ENCODE results near the gene GPC2.

The GPC2 gene

DNA sequence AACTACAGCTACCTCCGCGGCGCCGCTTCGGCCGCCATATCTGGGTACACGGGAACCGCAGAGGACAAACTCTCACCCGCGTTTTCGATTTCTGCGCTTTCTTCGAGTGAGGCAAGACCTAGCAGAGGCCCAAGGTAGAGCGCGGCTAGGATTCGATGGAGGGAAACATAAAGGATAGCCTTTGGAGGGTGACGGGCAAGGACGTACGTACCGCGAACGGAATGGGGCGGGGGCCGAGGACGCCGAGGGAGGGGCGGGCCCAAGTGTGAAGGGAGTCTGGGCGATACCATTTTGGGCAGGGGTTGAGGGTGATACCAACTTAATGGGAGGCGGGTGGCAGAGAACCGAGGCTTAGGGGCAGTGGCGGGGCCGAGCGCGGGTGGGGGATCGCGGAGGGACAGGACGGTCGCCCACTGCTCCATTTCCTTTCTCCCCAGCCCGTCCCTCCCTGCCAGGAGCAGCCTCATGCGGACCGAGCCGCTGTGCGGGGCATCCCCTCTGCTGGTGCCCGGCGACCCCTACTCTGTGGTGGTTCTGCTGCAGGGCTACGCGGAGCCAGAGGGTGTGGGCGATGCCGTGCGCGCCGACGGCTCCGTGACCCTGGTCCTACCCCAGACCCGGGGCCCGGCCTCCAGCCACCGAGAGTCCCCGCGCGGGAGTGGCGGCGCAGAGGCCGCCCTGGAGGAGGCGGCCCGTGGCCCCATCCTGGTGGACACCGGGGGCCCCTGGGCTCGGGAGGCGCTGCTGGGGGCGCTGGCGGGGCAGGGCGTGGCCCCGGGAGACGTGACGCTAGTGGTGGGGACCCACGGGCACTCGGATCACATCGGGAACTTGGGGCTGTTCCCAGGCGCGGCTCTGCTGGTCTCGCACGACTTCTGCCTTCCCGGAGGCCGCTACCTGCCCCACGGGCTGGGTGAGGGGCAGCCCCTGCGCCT, 50.0 kb downstream of the GPC2 start, which contains the start of gene MBLAC1:
Gene MBLAC1, plus strand, starts transcription at position 37 of the 935 bp plus-strand sequence. Its CDS starts 429 bp downstream, at position 466.
- Histone ChIP-seq H3K4me3 (ENCODE audit: low read length) (peak within 1 kb of the TSS; percentile 80), H3K27me3 (ENCODE audit: insufficient read depth, low read length) (no peaks in the 10 kb centered on the region), H3K4me1 (ENCODE audit: insufficient read depth, low read length) (peaks cover 11% of the 10 kb centered on the region), H3K9me3 (ENCODE audit: low read length) (no peaks in the 10 kb centered on the region), H3K36me3 (ENCODE audit: insufficient read depth, low read length) (peaks cover 7% of the 10 kb centered on the region), H2AFZ (ENCODE audit: low read depth, low read length) (peak within 1 kb of the TSS; percentile 87)

DNA sequence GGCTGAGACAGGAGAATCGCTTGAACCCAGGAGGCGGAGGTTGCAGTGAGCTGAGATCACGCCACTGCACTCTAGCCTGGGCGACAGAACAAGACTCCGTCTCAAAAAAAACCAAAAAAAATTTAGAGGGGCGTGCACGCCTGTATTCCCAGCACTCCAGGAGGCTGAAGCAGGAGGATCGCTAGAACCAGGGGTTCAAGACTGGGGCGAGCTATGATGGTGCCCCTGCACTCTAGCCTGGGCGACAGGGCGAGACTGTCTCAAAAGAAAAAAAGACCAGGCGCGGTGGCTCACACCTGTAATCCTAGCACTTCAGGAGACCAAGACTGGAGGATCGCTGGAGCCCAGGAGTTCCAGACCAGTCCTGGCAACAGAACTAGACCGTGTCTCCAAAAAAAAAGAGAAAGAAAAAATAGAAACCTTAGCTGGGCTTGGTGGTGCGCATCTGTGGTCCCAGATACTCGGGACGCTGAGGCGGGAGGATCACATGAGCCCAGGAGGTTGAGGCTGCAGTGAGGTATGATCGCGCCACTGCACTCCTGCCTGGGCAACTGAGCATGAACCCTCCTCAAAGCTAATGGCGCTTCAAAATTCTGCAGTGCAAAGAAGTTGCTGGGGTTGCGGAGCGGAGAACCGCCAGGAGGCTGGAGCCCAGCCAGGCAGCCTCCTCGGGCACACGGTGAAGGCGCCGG, 50.8 kb downstream of the GPC2 start:
- H2AFZ ChIP-seq (ENCODE audit: low read depth, low read length), result peak overlapping the region; percentile 87
- H3K27me3 ChIP-seq (ENCODE audit: insufficient read depth, low read length), result no peaks in the 10 kb centered on the region
- no peaks in the 10 kb centered on the region for H3K9me3 ChIP-seq (ENCODE audit: low read length)
- H3K4me3 ChIP-seq (ENCODE audit: low read length), result peak overlapping the region; percentile 80
- H3K4me1 ChIP-seq (ENCODE audit: insufficient read depth, low read length), result peaks cover 11% of the 10 kb centered on the region
- peaks cover 7% of the 10 kb centered on the region for H3K36me3 ChIP-seq (ENCODE audit: insufficient read depth, low read length)

DNA sequence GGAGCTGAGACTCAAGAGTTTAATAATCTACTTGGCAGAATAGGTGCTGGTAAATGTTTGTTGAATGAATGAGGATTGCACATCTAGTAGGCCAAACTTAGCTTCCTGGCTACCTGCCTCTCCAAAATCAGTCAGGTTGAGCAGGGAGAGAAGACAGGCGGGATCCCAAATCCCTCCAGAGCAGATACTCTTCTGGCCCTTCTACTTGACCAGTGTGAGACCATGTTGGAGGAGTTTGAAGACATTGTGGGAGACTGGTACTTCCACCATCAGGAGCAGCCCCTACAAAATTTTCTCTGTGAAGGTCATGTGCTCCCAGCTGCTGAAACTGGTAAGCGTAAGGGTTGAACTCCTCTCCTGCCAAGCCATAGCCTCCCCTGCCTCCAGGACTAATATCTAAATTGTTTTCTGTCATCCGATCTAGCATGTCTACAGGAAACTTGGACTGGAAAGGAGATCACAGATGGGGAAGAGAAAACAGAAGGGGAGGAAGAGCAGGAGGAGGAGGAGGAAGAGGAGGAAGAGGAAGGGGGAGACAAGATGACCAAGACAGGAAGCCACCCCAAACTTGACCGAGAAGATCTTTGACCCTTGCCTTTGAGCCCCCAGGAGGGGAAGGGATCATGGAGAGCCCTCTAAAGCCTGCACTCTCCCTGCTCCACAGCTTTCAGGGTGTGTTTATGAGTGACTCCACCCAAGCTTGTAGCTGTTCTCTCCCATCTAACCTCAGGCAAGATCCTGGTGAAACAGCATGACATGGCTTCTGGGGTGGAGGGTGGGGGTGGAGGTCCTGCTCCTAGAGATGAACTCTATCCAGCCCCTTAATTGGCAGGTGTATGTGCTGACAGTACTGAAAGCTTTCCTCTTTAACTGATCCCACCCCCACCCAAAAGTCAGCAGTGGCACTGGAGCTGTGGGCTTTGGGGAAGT, 52.6 kb downstream of the GPC2 start:
- H3K4me3 ChIP-seq (ENCODE audit: low read length), result no peak overlapping the region
- H2AFZ ChIP-seq (ENCODE audit: low read depth, low read length), result no peak overlapping the region
- no peaks in the 10 kb centered on the region for H3K9me3 ChIP-seq (ENCODE audit: low read length)
- no peaks in the 10 kb centered on the region for H3K27me3 ChIP-seq (ENCODE audit: insufficient read depth, low read length)
- peaks cover 15% of the 10 kb centered on the region for H3K4me1 ChIP-seq (ENCODE audit: insufficient read depth, low read length)
- H3K36me3 ChIP-seq (ENCODE audit: insufficient read depth, low read length), result peaks cover 7% of the 10 kb centered on the region

DNA sequence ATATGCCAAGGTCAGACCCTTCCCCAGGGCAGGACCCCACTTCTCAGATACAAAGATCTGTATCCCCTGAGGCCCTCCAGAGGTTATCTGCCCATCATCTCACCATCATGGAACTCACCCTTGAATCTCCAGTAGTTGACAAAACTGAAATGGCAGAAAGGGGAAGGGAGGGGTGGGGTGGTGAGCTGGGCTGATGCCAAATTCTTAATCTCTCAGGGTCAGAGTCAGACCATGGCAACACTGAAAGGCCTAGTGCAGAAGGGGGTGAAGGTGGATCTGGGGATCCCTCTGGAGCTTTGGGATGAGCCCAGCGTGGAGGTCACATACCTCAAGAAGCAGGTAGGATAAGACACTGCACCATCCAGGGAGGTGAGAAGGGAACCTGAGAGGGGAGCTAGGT, 54.6 kb downstream of the GPC2 start:
- Histone ChIP-seq H3K9me3 (ENCODE audit: low read length) (no peaks in the 10 kb centered on the region), H2AFZ (ENCODE audit: low read depth, low read length) (no peak overlapping the region), H3K4me3 (ENCODE audit: low read length) (no peak overlapping the region), H3K36me3 (ENCODE audit: insufficient read depth, low read length) (peaks cover 7% of the 10 kb centered on the region), H3K27me3 (ENCODE audit: insufficient read depth, low read length) (no peaks in the 10 kb centered on the region), H3K4me1 (ENCODE audit: insufficient read depth, low read length) (peaks cover 12% of the 10 kb centered on the region)

DNA sequence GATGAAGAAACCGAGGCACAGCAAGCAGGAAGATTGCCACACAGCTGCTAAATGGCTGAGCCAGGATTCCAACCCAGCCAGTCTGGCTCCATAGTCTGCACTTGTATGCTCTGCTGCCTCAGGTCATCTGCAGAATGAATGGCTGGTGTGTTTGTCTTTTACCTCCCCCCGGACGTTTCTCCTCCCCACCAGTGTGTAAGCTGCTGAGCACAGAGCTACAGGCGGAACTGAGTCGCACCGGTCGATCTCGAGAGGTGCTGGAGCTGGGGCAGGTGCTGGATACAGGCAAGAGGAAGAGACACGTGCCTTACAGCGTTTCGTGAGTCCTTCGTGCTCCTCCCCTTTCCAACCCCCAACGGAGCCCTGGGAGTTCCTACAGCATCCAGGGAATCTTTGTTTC, 55.1 kb downstream of the GPC2 start:
- Histone ChIP-seq H3K9me3 (ENCODE audit: low read length) (no peaks in the 10 kb centered on the region), H3K4me1 (ENCODE audit: insufficient read depth, low read length) (peaks cover 12% of the 10 kb centered on the region), H3K4me3 (ENCODE audit: low read length) (no peak overlapping the region), H3K27me3 (ENCODE audit: insufficient read depth, low read length) (no peaks in the 10 kb centered on the region), H2AFZ (ENCODE audit: low read depth, low read length) (no peak overlapping the region), H3K36me3 (ENCODE audit: insufficient read depth, low read length) (peaks cover 7% of the 10 kb centered on the region)

DNA sequence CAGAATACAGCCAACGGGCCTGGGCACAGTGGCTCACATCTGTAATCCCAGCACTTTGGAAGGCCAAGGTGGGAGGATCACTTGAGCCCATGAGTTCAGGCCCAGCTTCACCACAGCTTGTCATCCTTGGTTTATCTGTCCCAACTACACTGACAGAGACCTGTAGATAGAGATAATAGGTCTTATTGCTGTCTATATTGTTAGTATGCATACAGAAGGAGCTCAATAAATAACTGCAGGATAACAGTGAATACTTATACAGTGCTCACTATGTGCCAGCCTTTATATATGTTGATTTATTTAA, 56.5 kb downstream of the GPC2 start:
- H2AFZ ChIP-seq (ENCODE audit: low read depth, low read length), result no peak overlapping the region
- H3K9me3 ChIP-seq (ENCODE audit: low read length), result no peaks in the 10 kb centered on the region
- peaks cover 7% of the 10 kb centered on the region for H3K36me3 ChIP-seq (ENCODE audit: insufficient read depth, low read length)
- H3K27me3 ChIP-seq (ENCODE audit: insufficient read depth, low read length), result no peaks in the 10 kb centered on the region
- H3K4me3 ChIP-seq (ENCODE audit: low read length), result peak overlapping the region; percentile 70
- H3K4me1 ChIP-seq (ENCODE audit: insufficient read depth, low read length), result peaks cover 12% of the 10 kb centered on the region

DNA sequence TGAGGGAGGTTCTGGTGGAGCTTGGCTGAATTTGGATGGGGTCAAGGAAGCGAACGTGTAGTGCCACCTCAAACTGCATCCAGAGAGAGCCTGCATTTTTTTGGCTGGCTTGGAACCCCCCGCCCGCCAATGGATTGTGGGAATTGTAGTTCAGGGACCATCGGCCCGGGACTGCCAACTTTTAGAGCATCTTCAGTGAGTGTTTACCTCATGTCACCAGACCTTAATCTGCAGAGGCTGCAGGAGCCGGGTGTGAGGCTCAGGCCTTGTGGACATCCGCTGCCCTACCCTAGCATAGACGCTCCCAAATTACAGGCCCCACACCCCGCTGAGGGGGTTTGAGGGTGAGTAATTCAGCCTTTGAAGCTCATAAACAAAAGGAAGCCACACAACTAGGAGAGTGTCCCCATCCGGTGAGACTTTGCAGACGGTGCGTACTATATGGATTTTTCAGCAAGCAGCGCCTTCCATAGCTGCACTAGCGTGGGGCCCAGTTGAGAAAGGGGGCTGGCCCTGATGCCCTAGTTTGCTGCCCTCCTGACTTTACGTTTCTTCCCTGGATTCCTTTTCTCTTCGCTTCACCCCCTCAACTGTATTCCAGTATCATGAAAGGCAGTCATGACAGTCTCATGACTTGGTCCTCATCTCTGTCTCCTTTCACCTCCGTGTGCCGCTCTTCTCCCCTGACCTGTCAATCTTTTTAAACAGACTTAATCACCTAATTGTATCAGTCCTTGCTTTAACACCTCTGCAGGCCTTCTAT, 57.0 kb downstream of the GPC2 start:
- Histone ChIP-seq H3K4me3 (ENCODE audit: low read length) (peak overlapping the region; percentile 70), H3K4me1 (ENCODE audit: insufficient read depth, low read length) (peaks cover 12% of the 10 kb centered on the region), H2AFZ (ENCODE audit: low read depth, low read length) (peak overlapping the region; percentile 51), H3K27me3 (ENCODE audit: insufficient read depth, low read length) (no peaks in the 10 kb centered on the region), H3K36me3 (ENCODE audit: insufficient read depth, low read length) (peaks cover 8% of the 10 kb centered on the region), H3K9me3 (ENCODE audit: low read length) (no peaks in the 10 kb centered on the region)
